HG02884 (cell line): ENCODE data around the gene XRCC5.

Source experiments
- ATAC-seq: cut with Tn5 transposase; IDR thresholded peaks from one replicate; pipeline ENCODE4 v1.9.1; 2021; ENCODE audit warnings: mild to moderate bottlenecking, moderate library complexity; ENCODE audit not compliant: unreplicated experiment

Gene XRCC5

GRCh38 chr2:216083464-216084281 lies 25.5 kb upstream of the XRCC5 start:
- no peak for ATAC-seq

GRCh38 chr2:216084547-216084946 lies 24.6 kb upstream of the XRCC5 start:
- no peak for ATAC-seq

- no peak for ATAC-seq
These were observed 22.8 kb upstream of the XRCC5 start for GRCh38 chr2:216086207-216086893.

- no peak for ATAC-seq
These were observed 18.8 kb upstream of the XRCC5 start for GRCh38 chr2:216090369-216090786.

- ATAC-seq = no peak
These were observed 16.5 kb upstream of the XRCC5 start for GRCh38 chr2:216092646-216093045.

- no peak for ATAC-seq
These were observed 14.4 kb upstream of the XRCC5 start for GRCh38 chr2:216094701-216095100.

GRCh38 chr2:216098421-216099334 lies 10.5 kb upstream of the XRCC5 start:
- ATAC-seq = no peak

- ATAC-seq = no peak
These were observed 8.0 kb upstream of the XRCC5 start for GRCh38 chr2:216101109-216101508.

- ATAC-seq = no peak
These were observed 5.9 kb upstream of the XRCC5 start for GRCh38 chr2:216103213-216103612.

- ATAC-seq = no peak
These were observed 4.5 kb upstream of the XRCC5 start for GRCh38 chr2:216104691-216105090.

GRCh38 chr2:216107320-216107719 lies 1.8 kb upstream of the XRCC5 start:
- ATAC-seq = no peak

GRCh38 chr2:216107760-216108159 lies 1.4 kb upstream of the XRCC5 start:
- no peak for ATAC-seq

GRCh38 chr2:216108310-216108966 lies 710 bp upstream of the XRCC5 start:
- no peak for ATAC-seq

GRCh38 chr2:216109962-216110614 lies 940 bp downstream of the XRCC5 start:
- ATAC-seq = no peak

- no peak for ATAC-seq
These were observed 1.5 kb downstream of the XRCC5 start for GRCh38 chr2:216110620-216111019.

GRCh38 chr2:216111122-216111521 lies 2.0 kb downstream of the XRCC5 start:
- ATAC-seq = no peak

GRCh38 chr2:216112926-216113325 lies 3.8 kb downstream of the XRCC5 start:
- ATAC-seq = no peak

GRCh38 chr2:216113572-216113971 lies 4.4 kb downstream of the XRCC5 start:
- peak; percentile 68 for ATAC-seq

GRCh38 chr2:216114382-216114713 lies 5.2 kb downstream of the XRCC5 start:
- no peak for ATAC-seq
